ENCODE measurements around the gene COX14.

The COX14 gene

GRCh38 chr12:50088577-50089335 is 23.3 kb upstream of the COX14 start:
- Histone ChIP-seq H3K4me2 (ENCODE audit: low read length) (no peak overlapping the region), H3K9me3 (ENCODE audit: insufficient read depth, low read length) (no peaks in the 10 kb centered on the region), H3K4me1 (ENCODE audit: low read length) (peaks cover 6% of the 10 kb centered on the region; the same call in 1 of the 2 replicates), H3K9ac (ENCODE audit: low read length) (no peak overlapping the region), H3K36me3 (replicated peaks; ENCODE audit: low read depth, low read length) (peaks cover 40% of the 10 kb centered on the region), H3K27me3 (ENCODE audit: low read depth, low read length) (no peaks in the 10 kb centered on the region), H3K4me3 (ENCODE audit: low read length) (no peak overlapping the region), H3K79me2 (ENCODE audit: low read length) (peaks cover 20% of the 10 kb centered on the region), H3K27ac (ENCODE audit: low read length) (no peak overlapping the region), H2AFZ (ENCODE audit: low read depth, low read length) (no peak overlapping the region), H4K20me1 (ENCODE audit: insufficient read depth, low read length) (peaks cover 5% of the 10 kb centered on the region)
- peak; percentile 90 for TF ChIP-seq CTCF (IDR thresholded peaks at IDR 0.05; ENCODE audit: low read depth, low read length)
- TF ChIP-seq EZH2phosphoT487 (IDR thresholded peaks at IDR 0.05; ENCODE audit: low read depth), result no peak

- TF ChIP-seq EZH2phosphoT487 (IDR thresholded peaks at IDR 0.05; ENCODE audit: low read depth), result no peak
- no peak for TF ChIP-seq CTCF (IDR thresholded peaks at IDR 0.05; ENCODE audit: low read depth, low read length)
- Histone ChIP-seq H3K79me2 (ENCODE audit: low read length) (peaks cover 18% of the 10 kb centered on the region), H3K9ac (ENCODE audit: low read length) (no peak overlapping the region), H3K4me3 (ENCODE audit: low read length) (no peak overlapping the region), H3K27ac (ENCODE audit: low read length) (no peak overlapping the region), H3K4me2 (ENCODE audit: low read length) (no peak overlapping the region), H3K36me3 (replicated peaks; ENCODE audit: low read depth, low read length) (peaks cover 45% of the 10 kb centered on the region), H3K4me1 (ENCODE audit: low read length) (peaks cover 6% of the 10 kb centered on the region; the same call in 1 of the 2 replicates), H2AFZ (ENCODE audit: low read depth, low read length) (no peak overlapping the region), H3K9me3 (ENCODE audit: insufficient read depth, low read length) (no peaks in the 10 kb centered on the region), H3K27me3 (ENCODE audit: low read depth, low read length) (no peaks in the 10 kb centered on the region), H4K20me1 (ENCODE audit: insufficient read depth, low read length) (peaks cover 5% of the 10 kb centered on the region)
Observed at GRCh38 chr12:50089730-50090129, 22.3 kb upstream of the COX14 start.

GRCh38 chr12:50090391-50090790 is 21.6 kb upstream of the COX14 start:
- Histone ChIP-seq H3K27me3 (ENCODE audit: low read depth, low read length) (no peaks in the 10 kb centered on the region), H2AFZ (ENCODE audit: low read depth, low read length) (no peak overlapping the region), H3K9me3 (ENCODE audit: insufficient read depth, low read length) (no peaks in the 10 kb centered on the region), H3K79me2 (ENCODE audit: low read length) (peaks cover 17% of the 10 kb centered on the region), H3K27ac (ENCODE audit: low read length) (no peak overlapping the region), H3K9ac (ENCODE audit: low read length) (no peak overlapping the region), H3K4me2 (ENCODE audit: low read length) (no peak overlapping the region), H3K36me3 (replicated peaks; ENCODE audit: low read depth, low read length) (peaks cover 45% of the 10 kb centered on the region), H3K4me1 (ENCODE audit: low read length) (peaks cover 6% of the 10 kb centered on the region; the same call in 1 of the 2 replicates), H4K20me1 (ENCODE audit: insufficient read depth, low read length) (peaks cover 5% of the 10 kb centered on the region), H3K4me3 (ENCODE audit: low read length) (no peak overlapping the region)
- TF ChIP-seq EZH2phosphoT487 (IDR thresholded peaks at IDR 0.05; ENCODE audit: low read depth) (no peak), CTCF (IDR thresholded peaks at IDR 0.05; ENCODE audit: low read depth, low read length) (no peak)

- Histone ChIP-seq H3K4me1 (ENCODE audit: low read length) (peaks cover 7% of the 10 kb centered on the region), H3K36me3 (replicated peaks; ENCODE audit: low read depth, low read length) (peaks cover 45% of the 10 kb centered on the region), H3K4me3 (ENCODE audit: low read length) (no peak overlapping the region), H3K9ac (ENCODE audit: low read length) (no peak overlapping the region), H3K4me2 (ENCODE audit: low read length) (no peak overlapping the region), H2AFZ (ENCODE audit: low read depth, low read length) (no peak overlapping the region), H3K9me3 (ENCODE audit: insufficient read depth, low read length) (no peaks in the 10 kb centered on the region), H3K27me3 (ENCODE audit: low read depth, low read length) (no peaks in the 10 kb centered on the region), H3K79me2 (ENCODE audit: low read length) (no peaks in the 10 kb centered on the region), H4K20me1 (ENCODE audit: insufficient read depth, low read length) (no peaks in the 10 kb centered on the region), H3K27ac (ENCODE audit: low read length) (no peak overlapping the region)
- TF ChIP-seq EZH2phosphoT487 (IDR thresholded peaks at IDR 0.05; ENCODE audit: low read depth) (no peak), CTCF (IDR thresholded peaks at IDR 0.05; ENCODE audit: low read depth, low read length) (no peak)
Observed at GRCh38 chr12:50097952-50098351, 14.1 kb upstream of the COX14 start.

Data from OCI-LY3 (cell line).